A549 (cell line): Measurements from ENCODE around the gene FAAP100. TPM values are rescaled to one million over a fixed set of nuclear protein-coding genes. Genes with fewer than 3 reads are reported as not detected.
"Not testable (repeated sequence)": the region's sequence is repeated elsewhere in the genome, so short reads cannot be mapped to it uniquely, and the experiment has no call there.

ENCODE experiments used
- ATAC-seq, 2 experiments: fragments of 200-7000 bp in 1 of 2; fragments of >200 bp in 1 of 2; cut with Nextera tagmentation in 1 of 2; cut with Tn5 transposase in 1 of 2; 3 replicates each; pipeline versions ENCODE4 v1.8.0 to v1.9.1; 2018 to 2020; ENCODE audit warnings: mild to moderate bottlenecking in 1 of 2, moderate library complexity in 1 of 2
- CTCF ChIA-PET: fragments of 300-600 bp; sonication (Branson Sonifier 250); formaldehyde crosslinking; extraction: SDS; loops from one replicate; lab custom pipeline; 2021; ENCODE audit warnings: antibody characterized with exemption, inconsistent platforms; lab: Yijun Ruan, JAX
- POLR2A ChIA-PET: fragments of 350-600 bp; formaldehyde crosslinking; extraction: SDS; loops from one replicate; lab custom pipeline; 2021; ENCODE audit warnings: antibody characterized with exemption, inconsistent platforms; lab: Yijun Ruan, JAX
- DNase-seq, 2 experiments: peaks; one replicate each; pipeline versions ENCODE4 v3.0.0 to v3.0.0-alpha.2; 2011 to 2016; ENCODE audit warnings: low read depth in 1 of 2, low spot score in 1 of 2
- FAIRE-seq: peaks from 2 replicates; lab custom pipeline; 2011; peaks lifted over from hg19 to GRCh38; lab: Jason Lieb, UNC
- H3K27ac ChIP-seq, 2 experiments: fragments of >200 bp; sonication (Bioruptor Twin); formaldehyde crosslinking; 3 replicates each; pipeline ENCODE4 v1.5.1; 2016 to 2017
- H3K4me1 ChIP-seq: fragments of >200 bp; sonication (Bioruptor Twin); formaldehyde crosslinking; 3 replicates; pipeline ENCODE4 v1.6.1; 2016
- H3K4me2 ChIP-seq: fragments of >200 bp; sonication (Bioruptor Twin); formaldehyde crosslinking; 3 replicates; pipeline ENCODE4 v1.6.1; 2016
- H3K4me3 ChIP-seq: fragments of >200 bp; sonication (Bioruptor Twin); formaldehyde crosslinking; 3 replicates; pipeline ENCODE4 v1.5.1; 2016
- H3K9me3 ChIP-seq: fragments of >200 bp; sonication (Bioruptor Twin); formaldehyde crosslinking; 3 replicates; pipeline ENCODE4 v1.6.1; 2016
- FOSL2 ChIP-seq, 2 experiments: fragments of 450-650 bp in 1 of 2; fragments of >200 bp in 1 of 2; sonication (Bioruptor Twin) in 1 of 2; formaldehyde crosslinking; IDR thresholded peaks; 2 replicates each; pipeline versions ENCODE4 v1.5.0 to v1.6.1; 2016 to 2020; ENCODE audit warnings: mild to moderate bottlenecking in 1 of 2, moderate library complexity in 1 of 2
- HEYL ChIP-seq: fragments of 250-450 bp; sonication (Bioruptor Pico); IDR thresholded peaks from 2 replicates; pipeline ENCODE4 v1.8.0; 2021; ENCODE audit warnings: mild to moderate bottlenecking, moderate library complexity
- JUN ChIP-seq, 2 experiments: fragments of >200 bp; sonication (Bioruptor Twin); formaldehyde crosslinking; IDR thresholded peaks; 2 replicates in 1 of 2; 3 replicates in 1 of 2; pipeline ENCODE4 v1.6.1; 2016 to 2017
- JUNB ChIP-seq: fragments of >200 bp; sonication (Bioruptor Twin); formaldehyde crosslinking; IDR thresholded peaks from 2 replicates; pipeline ENCODE4 v1.6.1; 2016
- WGBS: methylation state at CpG from one replicate; pipeline ENCODE4 v1.1.6; 2017; ENCODE audit errors: missing lambda C conversion rate; 5-methylcytosine and 5-hydroxymethylcytosine counted together
- polyA plus RNA-seq, 4 experiments: library from polyadenylated mRNA; depleted of rRNA in 3 of 4; stranded (reverse); fragments of >200 nt; fragmentation: RNase III in 1 of 4; extraction: RNeasy Plus Mini Kit Qiagen cat#74134 plus additional on column Dnase treatment in 1 of 4; gene quantifications; 2 replicates in 3 of 4; 3 replicates in 1 of 4; pipeline ENCODE4 v1.2.3, GENCODE V29; 2011 to 2017
- TF ChIP-seq, protein P1 (sequence below): IDR thresholded peaks from 2 replicates; pipeline ENCODE4 v1.6.1; 2012
- TF ChIP-seq, protein P2 (sequence below): fragments of >200 bp; sonication (Bioruptor Twin); formaldehyde crosslinking; IDR thresholded peaks from 3 replicates; pipeline ENCODE4 v1.5.1; 2016

Gene FAAP100
- polyA plus RNA-seq, 2 of the 4 experiments (the other 2 are of a cell fraction): 5.4 to 16.8 TPM

DNA sequence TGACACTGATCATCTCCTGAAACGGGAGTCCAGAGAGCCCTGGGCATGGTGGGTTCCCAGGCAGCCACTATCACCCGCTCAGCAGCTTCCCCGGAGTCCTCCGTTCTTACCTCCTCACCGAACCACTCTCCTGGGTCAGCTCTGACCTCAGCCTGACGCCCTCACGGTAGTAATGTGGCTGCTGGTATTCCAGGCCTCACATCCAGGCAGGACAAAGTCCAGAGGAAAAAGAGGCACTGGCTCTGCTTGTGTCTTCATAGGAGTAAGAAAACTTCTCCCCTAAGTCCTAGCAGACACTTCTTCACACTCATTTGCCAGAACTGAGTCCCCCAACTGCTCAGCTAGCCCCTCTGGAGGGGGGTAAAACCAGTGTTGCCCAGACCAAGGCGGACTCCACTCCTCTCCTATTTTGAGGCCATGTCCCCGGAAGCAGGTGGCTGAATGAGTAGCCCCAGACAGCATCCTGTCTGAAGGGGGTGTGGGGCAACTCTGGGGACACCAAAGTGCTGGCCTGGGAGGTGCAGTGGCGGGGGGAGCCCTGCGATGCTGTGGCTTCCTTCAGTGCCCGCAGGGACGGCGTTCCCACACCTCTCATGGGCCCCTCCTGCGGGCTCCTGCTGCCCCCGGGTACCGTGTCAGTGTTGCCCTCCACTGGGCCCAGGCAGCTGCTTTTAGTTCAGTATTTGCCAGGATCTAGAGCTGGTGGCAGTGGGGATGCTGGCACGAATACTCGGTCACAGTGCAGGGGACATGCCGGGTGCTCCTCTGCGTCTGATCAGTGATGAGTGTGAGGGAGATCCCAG lies 18.6 kb downstream of the FAAP100 start:
- WGBS: 73% methylated on average over 19 of the region's 21 CpGs
- ChIA-PET CTCF (interaction anchor here (0.6 to 2.9 kb wide), 6 partner anchors 8 to 281 kb away, joined by 3 to 16 read pairs (median 3); no protein-coding TSS in a partner anchor), POLR2A (interaction anchor here (0.6 to 1.3 kb wide), 2 partner anchors 10 to 19 kb away, joined by 3 to 4 read pairs; no protein-coding TSS in a partner anchor)
- Histone ChIP-seq H3K4me2 (no peak overlapping the region), H3K9me3 (0 out of 3 replicates have a peak, but pooled peaks cover 3% of the 10 kb centered on the region), H3K27ac (peak overlapping the region in 1 of 2 experiments; percentile 10; a peak in 1 of 6 replicates), H3K4me3 (no peak overlapping the region), H3K4me1 (peaks cover 11% of the 10 kb centered on the region; the same call in 1 of the 3 replicates)
- DNase-seq (no peak), FAIRE-seq (no peak), ATAC-seq (peak; percentile 4 to 7; a peak in 5 of 6 replicates)
- TF ChIP-seq, protein P1, sequence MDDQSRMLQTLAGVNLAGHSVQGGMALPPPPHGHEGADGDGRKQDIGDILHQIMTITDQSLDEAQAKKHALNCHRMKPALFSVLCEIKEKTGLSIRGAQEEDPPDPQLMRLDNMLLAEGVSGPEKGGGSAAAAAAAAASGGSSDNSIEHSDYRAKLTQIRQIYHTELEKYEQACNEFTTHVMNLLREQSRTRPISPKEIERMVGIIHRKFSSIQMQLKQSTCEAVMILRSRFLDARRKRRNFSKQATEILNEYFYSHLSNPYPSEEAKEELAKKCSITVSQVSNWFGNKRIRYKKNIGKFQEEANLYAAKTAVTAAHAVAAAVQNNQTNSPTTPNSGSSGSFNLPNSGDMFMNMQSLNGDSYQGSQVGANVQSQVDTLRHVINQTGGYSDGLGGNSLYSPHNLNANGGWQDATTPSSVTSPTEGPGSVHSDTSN: peak; percentile 21
- TF ChIP-seq HEYL (CRISPR knock-in tag): no peak

DNA sequence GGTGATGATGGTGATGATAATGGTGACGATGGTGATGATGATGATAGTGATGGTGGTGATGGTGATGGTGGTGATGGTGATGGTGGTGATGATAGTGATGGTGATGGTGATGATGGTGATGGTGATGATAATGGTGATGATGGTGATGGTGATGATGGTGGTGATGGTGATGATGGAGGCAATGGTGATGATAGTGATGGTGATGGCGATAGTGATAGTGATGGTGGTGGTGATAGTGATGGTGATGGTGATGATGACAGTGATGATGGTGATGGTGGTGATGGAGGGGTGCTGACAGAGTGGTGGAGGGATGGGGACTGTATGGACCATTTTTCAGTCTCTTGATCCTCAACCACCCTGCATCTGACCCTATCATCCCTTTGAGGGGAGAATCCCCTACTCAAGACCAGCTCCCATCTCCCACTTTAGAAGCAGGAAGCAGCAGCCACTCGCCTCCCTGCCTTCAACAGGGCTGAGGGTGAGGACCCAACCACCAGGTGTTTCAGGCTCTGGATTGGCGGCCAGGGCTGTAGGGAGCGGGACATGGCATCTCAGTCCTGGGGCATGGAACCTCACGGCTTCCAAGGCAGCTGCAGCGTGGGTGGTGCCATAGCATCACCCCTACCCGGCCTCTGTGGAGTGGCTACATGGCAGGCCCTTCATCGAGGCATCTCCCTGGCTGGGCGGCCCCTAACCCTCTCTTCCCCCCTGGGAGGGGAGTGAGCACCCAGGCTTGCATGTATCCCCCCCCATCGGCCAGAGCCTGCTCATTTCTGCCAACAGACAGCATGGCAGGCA lies 19.5 kb downstream of the FAAP100 start:
- ChIA-PET POLR2A (no interaction called here), CTCF (interaction anchor here (0.6 to 2.9 kb wide), 3 partner anchors 14 to 85 kb away, joined by 3 to 16 read pairs (median 3); no protein-coding TSS in a partner anchor)
- WGBS: 83% methylated on average over 11 of the region's 11 CpGs
- no peak overlapping the region for H3K4me2 ChIP-seq
- peaks cover 11% of the 10 kb centered on the region; the same call in 1 of the 3 replicates for H3K4me1 ChIP-seq
- no peak overlapping the region for H3K4me3 ChIP-seq
- no peak overlapping the region for H3K27ac ChIP-seq
- DNase-seq (no peak), ATAC-seq (peak; percentile 1 to 3; a peak in 1 of 6 replicates), FAIRE-seq (no peak)
- 0 out of 3 replicates have a peak, but pooled peaks cover 3% of the 10 kb centered on the region for H3K9me3 ChIP-seq
- TF ChIP-seq, protein P2, sequence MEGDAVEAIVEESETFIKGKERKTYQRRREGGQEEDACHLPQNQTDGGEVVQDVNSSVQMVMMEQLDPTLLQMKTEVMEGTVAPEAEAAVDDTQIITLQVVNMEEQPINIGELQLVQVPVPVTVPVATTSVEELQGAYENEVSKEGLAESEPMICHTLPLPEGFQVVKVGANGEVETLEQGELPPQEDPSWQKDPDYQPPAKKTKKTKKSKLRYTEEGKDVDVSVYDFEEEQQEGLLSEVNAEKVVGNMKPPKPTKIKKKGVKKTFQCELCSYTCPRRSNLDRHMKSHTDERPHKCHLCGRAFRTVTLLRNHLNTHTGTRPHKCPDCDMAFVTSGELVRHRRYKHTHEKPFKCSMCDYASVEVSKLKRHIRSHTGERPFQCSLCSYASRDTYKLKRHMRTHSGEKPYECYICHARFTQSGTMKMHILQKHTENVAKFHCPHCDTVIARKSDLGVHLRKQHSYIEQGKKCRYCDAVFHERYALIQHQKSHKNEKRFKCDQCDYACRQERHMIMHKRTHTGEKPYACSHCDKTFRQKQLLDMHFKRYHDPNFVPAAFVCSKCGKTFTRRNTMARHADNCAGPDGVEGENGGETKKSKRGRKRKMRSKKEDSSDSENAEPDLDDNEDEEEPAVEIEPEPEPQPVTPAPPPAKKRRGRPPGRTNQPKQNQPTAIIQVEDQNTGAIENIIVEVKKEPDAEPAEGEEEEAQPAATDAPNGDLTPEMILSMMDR: no peak
- TF ChIP-seq, protein P1: peak; percentile 48

DNA sequence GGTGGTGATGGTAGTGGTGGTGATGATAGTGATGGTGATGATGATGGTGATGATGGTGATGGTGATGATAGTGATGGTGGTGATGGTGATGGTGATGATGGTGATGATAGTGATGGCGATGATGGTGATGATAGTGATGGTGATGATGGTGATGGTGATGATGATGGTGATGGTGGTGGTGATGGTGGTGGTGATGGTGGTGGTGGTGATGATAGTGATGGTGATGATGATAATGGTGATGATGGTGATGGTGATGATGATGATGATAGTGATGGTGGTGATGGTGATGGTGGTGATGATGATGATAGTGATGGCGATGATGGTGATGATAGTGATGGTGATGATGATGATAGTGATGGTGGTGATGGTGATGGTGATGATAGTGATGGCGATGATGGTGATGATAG lies 20.2 kb downstream of the FAAP100 start:
- H3K4me3 ChIP-seq, DNase-seq, ATAC-seq, H3K9me3 ChIP-seq, POLR2A ChIA-PET, H3K27ac ChIP-seq, H3K4me2 ChIP-seq: not testable (repeated sequence)
- CTCF ChIA-PET: interaction anchor here (0.6 to 2.9 kb wide), 3 partner anchors 13 to 84 kb away, joined by 3 to 16 read pairs (median 3); no protein-coding TSS in a partner anchor
- 84% methylated on average over 3 of the region's 3 CpGs for WGBS
- peak; percentile 94 for FAIRE-seq
- peaks cover 11% of the 10 kb centered on the region; the same call in 1 of the 3 replicates for H3K4me1 ChIP-seq

DNA sequence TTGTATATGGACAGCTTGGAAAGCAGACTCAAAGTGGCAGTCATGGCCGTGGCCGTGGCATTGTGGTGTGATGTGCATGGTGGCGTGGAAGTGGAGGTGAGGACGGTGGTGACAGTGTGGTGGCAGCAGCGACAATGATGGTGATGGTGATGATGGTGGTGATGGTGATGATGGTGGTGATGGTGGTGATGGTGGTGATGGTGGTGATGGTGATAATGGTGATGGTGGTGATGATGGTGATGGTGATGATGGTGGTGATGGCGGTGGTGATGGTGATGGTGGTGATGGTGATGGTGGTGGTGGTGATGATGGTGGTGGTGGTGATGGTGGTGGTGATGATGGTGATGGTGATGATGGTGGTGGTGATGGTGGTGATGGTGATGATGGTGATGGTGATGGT lies 21.1 kb downstream of the FAAP100 start:
- ChIA-PET CTCF (interaction anchor here (3.3 to 4.4 kb wide), 2 partner anchors 12 to 70 kb away, joined by 20 to 31 read pairs; no protein-coding TSS in a partner anchor), POLR2A (interaction anchor here (3.0 kb wide), 1 partner anchor 12 kb away, joined by 10 read pairs; no protein-coding TSS in a partner anchor)
- 77% methylated on average over 6 of the region's 6 CpGs for WGBS
- not testable (repeated sequence) for H3K4me3 ChIP-seq, ATAC-seq, H3K9me3 ChIP-seq, DNase-seq, H3K27ac ChIP-seq, H3K4me2 ChIP-seq, FAIRE-seq
- peaks cover 11% of the 10 kb centered on the region; the same call in 1 of the 3 replicates for H3K4me1 ChIP-seq

DNA sequence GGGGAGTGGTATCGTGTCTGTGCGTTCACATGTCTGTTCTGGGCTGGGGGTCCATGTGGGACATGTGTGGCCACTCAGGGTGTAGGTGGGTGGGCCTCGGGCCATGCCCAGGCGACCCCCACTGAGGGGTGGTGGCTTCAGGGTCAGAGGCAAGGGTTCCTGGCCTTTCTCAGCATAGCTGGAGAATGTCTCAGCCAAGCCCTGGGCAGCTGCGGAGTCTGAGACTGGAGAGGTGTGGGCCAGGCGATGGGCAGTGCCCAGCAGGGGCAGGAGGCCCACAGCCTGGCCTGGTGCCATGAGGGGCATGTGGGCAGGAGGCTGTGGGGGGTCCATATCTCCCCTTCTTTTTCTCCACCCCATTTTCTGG lies 22.7 kb downstream of the FAAP100 start:
- TF ChIP-seq, protein P1: 0 out of 2 replicates have a peak, but pooled peaks have one; percentile 25
- TF ChIP-seq JUN (IDR thresholded peaks at IDR 0.05): no peak
- TF ChIP-seq JUNB: no peak
- TF ChIP-seq FOSL2 (IDR thresholded peaks at IDR 0.05): no peak
- no peak for TF ChIP-seq FOSL2 (CRISPR knock-in tag; IDR thresholded peaks at IDR 0.05)
- Histone ChIP-seq H3K4me2 (no peak overlapping the region), H3K4me1 (peaks cover 10% of the 10 kb centered on the region; the same call in 1 of the 3 replicates), H3K4me3 (no peak overlapping the region), H3K27ac (no peak overlapping the region), H3K9me3 (0 out of 3 replicates have a peak, but pooled peaks cover 3% of the 10 kb centered on the region)
- no peak for ATAC-seq
- FAIRE-seq: no peak
- WGBS: 70% methylated on average over 6 of the region's 6 CpGs
- DNase-seq: no peak
- POLR2A ChIA-PET: interaction anchor here (3.0 kb wide), 1 partner anchor 11 kb away, joined by 10 read pairs; no protein-coding TSS in a partner anchor
- CTCF ChIA-PET: interaction anchor here (0.9 to 4.4 kb wide), 9 partner anchors 8 to 276 kb away, joined by 3 to 31 read pairs (median 5); no protein-coding TSS in a partner anchor
